Measurements from ENCODE around the gene GOLGA3.
A peak's percentile ranks its signal among the peaks of the same experiment; 100 is the strongest.
"Not testable (repeated sequence)": the region's sequence is repeated elsewhere in the genome, so short reads cannot be mapped to it uniquely, and the experiment has no call there.

The GOLGA3 gene

GRCh38 chr12:132842449-132843045 is 13.9 kb upstream of the GOLGA3 start:
- no peak for DNase-seq (ENCODE audit: low spot score)

GRCh38 chr12:132841151-132841550 is 12.5 kb upstream of the GOLGA3 start:
- DNase-seq (ENCODE audit: low spot score): no peak

- DNase-seq (ENCODE audit: low spot score): no peak
Observed at GRCh38 chr12:132840536-132840935, 11.9 kb upstream of the GOLGA3 start.

DNA sequence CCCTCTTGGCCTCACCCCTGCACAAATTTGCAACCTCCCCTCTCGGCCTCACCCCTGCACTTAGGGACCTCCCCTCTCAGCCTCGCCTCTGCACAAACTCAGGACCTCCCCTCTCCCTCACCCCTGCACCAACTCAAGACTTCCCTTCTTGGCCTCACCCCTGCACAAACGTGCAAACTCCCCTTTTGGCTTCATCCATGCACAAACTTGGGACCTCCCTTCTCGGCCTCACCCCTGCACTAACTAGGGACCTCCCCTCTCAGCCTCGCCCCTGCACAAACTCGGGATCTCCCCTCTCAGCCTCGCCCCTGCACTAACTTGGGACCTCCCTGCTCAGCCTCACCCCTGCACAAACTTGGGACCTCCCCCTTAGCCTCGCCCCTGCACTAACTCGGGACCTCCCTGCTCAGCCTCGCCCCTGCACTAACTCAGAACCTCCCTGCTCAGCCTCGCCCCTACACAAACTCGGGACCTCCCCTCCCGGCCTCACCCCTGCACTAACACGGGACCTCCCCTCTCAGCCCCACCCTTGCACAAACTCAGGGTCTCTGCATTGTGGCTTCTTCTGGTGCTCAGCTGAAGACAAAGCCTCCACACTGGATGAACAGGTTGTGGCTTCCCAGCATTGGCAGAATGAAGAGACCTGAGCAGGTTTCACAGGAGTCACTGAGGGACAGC is 11.0 kb upstream of the GOLGA3 start:
- DNase-seq (ENCODE audit: low spot score): no peak

DNA sequence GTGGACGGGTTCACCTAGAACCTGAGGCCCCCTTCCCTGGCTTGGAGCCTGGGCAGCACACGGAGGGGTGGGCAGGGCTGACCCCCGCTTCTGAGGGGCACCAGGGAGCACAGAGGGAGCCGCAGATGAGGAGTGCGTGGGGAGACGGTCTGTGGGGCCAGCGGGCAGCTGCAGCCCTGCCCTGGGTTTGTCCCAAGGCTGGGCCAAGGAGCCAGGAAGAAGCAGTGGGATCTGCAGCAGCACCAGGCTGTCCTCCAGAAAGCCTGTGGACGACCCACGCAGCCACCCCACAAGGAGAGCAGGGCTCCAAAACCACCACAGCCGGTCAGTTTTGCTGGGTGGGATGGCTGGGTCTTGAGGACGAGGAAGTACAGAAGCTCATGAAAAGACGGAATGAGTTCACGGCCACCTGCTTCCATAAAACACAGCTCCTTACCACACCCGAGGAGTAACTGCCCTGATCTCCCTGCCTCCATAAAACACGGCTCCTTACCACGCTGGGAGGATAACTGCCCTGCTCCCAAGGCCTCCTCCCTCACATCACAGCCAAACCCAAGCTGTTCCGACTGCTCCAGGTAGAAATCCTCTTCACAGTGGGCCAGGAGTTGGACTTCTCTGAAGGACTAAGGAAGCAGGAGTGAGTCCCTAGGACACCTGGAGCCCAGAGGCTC is 9.9 kb upstream of the GOLGA3 start:
- DNase-seq (ENCODE audit: low spot score): no peak

DNA sequence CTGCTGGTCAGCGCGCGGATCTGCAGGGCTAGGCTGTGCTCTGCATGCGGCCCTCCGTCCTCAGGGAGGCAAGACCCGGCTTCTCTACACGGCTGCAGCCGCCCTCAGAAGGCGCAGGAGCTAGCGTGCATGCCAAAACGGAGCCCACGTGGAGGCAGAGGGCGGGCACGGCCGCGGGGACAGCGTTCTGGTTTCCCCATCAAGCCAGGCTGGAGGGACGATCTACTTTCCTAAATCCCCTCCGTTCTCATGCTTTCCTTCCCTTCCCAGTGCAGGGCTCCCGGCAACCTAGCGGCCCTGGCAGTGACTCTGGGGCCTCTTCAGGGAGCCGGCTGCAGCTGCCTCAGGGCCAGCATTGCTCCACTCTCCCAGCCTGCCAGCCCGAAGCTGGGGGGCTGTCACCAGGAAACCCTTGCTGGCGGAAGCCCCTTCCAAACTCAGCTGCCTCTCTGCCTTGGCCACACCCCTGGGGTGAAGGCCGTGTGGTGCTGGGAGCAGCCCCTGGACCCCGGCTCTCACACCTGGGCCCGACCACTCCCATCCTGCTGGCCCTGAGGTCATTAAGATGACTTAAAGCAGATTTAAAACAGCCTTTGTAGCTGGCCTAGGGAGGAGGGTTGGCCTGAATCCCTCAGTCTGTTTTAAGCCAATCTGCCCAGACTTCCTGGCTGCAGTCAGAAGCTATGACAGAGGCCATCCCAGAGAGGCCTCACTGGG is 9.2 kb upstream of the GOLGA3 start:
- DNase-seq (ENCODE audit: low spot score): no peak

- no peak for DNase-seq (ENCODE audit: low spot score)
Observed at GRCh38 chr12:132836795-132837331, 8.2 kb upstream of the GOLGA3 start.

DNA sequence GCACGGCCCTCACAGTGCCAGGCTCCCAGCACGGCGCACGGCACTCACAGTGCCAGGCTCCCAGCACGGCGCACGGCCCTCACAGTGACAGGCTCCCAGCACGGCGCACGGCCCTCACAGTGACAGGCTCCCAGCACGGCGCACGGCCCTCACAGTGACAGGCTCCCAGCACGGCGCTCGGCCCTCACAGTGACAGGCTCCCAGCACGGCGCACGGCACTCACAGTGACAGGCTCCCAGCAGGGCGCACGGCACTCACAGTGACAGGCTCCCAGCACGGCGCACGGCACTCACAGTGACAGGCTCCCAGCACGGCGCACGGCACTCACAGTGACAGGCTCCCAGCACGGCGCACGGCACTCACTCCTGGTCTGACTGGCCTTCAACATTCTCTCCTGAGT is 7.6 kb upstream of the GOLGA3 start:
- DNase-seq (ENCODE audit: low spot score): not testable (repeated sequence)

GRCh38 chr12:132835076-132836025 is 6.7 kb upstream of the GOLGA3 start:
- no peak for DNase-seq (ENCODE audit: low spot score)

DNA sequence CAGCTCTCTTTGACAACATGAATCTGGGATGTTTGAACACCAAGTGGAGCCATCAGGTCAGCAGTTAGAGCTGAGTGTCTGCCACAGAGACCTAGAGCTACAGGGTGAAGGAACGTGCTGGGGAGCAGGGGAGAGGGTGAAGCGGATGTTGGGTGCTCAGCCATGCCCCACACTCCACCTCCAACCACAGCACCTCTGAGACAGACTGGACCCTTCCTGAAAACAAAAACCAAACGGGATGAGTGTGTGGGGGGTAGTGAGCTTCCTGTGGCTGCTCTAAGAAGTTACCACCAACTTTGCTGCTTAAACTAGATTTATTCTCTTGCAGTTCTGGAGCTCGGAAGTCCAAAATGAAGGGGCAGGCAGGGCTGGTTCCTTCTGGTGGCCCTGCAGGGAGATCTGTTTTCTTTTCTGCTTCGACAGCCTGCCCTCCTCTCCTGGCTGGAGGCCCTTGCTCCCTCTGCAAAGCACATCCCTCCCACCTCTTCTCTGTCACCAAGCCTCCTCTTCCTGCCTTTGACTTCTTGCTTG is 5.6 kb upstream of the GOLGA3 start:
- DNase-seq (ENCODE audit: low spot score): no peak

DNA sequence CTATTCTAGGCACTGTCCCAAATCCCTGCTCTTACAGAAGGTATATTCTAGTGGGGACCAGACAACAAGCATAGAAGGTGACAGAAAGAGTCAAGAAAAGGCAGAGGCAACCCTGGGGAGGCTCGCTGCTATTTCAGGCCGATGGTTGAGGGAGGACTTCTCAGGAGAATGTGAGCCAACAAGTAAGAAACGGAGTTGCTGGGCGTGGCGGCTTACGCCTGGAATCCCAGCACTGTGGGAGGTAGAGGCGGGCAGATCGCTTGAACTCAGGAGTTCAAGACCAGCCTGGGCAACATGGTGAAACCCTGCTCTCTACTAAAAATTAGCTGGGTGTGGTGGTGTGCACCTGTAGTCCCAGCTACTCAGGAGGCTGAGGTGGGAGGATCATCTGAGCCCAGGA is 4.7 kb upstream of the GOLGA3 start:
- no peak for DNase-seq (ENCODE audit: low spot score)

DNA sequence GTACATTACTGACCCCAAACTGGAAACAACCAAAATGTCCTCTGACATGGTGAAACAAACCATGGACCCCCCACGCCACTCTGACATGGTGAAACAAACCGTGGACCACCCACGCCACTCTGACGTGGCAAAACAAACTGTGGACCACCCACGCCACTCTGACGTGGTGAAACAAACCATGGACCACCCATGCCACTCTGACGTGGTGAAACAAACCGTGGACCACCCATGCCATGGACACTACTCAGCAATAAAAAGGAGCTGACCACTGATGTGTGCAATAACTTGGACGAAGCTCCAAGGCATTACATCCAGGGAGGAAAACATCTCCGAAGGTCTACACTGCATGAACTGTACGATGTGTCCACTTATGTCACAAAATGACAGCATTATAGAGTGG is 3.1 kb upstream of the GOLGA3 start:
- DNase-seq (ENCODE audit: low spot score): no peak

GRCh38 chr12:132827763-132828703 is 636 bp downstream of the GOLGA3 start:
- DNase-seq (ENCODE audit: low spot score): peak; percentile 44

DNA sequence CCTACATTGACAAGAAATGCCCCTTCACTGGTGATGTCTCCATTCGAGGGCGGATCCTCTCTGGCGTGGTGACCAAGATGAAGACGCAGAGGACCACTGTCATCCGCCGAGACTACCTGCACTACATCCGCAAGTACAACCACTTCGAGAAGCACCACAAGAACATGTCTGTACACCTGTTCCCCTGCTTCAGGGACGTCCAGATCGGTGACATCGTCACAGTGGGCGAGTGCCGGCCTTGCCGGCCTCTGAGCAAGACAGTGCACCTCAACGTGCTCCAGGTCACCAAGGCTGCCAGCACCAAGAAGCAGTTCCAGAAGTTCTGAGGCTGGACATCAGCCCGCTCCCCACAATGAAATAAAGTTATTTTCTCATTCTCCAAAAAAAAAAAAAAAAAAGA is 2.8 kb downstream of the GOLGA3 start:
- DNase-seq (ENCODE audit: low spot score): no peak

DNA sequence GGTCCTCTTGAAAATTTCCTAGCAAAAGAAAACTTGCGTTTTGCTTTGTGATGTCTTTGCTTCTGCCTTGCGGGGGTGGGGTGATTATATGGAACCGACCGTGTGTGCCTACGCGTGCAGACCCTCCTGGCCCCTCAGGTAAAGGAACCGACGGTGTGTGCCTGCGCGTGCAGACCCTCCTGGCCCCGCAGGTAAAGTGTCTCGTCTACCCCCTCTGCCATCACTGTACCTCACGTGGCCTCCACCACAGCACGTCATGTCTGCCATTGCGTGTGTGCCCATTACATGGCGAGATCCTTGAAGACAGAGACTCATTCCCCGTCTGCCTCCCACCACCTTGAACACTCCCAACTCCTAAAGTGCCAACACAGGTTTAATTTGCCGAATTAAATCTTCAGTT is 3.6 kb downstream of the GOLGA3 start:
- DNase-seq (ENCODE audit: low spot score): no peak

DNA sequence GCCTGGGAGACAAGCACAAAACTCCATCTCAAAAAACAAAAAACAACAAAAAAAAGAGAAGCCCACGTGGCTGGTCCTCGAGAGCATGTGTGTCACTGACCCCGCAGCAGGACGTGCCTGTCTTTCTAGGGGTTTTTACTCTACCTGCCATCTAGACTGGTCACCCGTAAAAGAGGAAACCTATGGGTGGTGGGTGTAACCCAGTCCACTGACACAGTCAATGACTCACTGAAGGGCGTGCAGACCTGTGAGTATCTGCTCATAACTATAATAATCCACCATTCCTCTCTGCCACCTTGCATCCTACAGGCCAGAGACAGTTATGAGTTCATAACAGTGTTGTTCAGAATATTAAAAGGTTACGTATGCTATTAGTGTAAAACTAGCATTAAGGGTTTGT is 4.6 kb downstream of the GOLGA3 start:
- no peak for DNase-seq (ENCODE audit: low spot score)

GRCh38 chr12:132818562-132818961 is 10.1 kb downstream of the GOLGA3 start:
- DNase-seq (ENCODE audit: low spot score): no peak

DNA sequence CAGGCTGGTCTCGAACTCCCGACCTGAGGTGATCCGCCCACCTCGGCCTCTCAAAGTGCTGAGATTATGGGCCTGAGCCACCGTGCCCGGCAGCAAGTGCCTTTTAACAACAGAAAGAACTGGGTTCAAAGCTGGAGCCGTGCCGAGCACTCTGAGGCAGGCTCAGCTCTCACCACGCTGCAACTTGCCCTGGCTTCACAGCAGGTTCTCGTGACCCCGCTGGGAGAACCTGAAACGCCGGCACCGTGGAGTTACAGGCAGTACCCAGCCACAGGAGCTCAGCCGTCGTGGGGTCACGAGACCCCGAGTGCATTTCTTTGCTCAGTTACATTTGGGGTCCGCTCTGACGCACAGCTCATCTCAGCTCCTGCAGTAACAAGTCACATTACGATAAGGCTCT is 14.4 kb downstream of the GOLGA3 start:
- DNase-seq (ENCODE audit: low spot score): no peak

DNA sequence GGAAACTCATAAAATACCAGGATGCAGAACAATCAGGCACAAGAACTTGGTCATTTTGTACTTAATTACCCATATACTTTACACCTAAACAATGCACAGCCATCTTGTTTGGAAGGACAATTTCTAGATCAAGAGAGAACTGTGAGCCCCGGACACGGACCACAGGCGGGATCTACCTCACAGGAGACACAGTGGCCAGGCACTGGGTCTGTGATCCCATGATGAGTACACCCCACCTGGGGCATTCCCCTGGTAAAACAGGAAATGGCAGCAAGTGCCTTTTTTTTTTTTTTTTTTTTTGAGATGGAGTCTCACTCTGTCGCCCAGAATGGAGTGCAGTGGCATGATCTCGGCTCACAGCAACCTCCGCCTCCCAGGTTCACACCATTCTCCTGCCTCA is 15.2 kb downstream of the GOLGA3 start:
- no peak for DNase-seq (ENCODE audit: low spot score)
